Metanephros (tissue), 2 donors: ENCODE results near the gene BZW1. TPM values are rescaled to one million over a fixed set of nuclear protein-coding genes. Genes with fewer than 3 reads are reported as not detected.

ENCODE experiments used
- small RNA-seq: library from RNA; depleted of rRNA; stranded (forward); fragments of <200 nt; gene quantifications from one replicate; pipeline ENCODE3, GENCODE V24; 2014; ENCODE audit warnings: low replicate concordance
- total RNA-seq: library from RNA; depleted of rRNA; stranded (reverse); fragments of >200 nt; gene quantifications from one replicate; pipeline ENCODE4 v1.2.3, GENCODE V29; 2014

Gene BZW1
- 229 TPM for total RNA-seq

DNA sequence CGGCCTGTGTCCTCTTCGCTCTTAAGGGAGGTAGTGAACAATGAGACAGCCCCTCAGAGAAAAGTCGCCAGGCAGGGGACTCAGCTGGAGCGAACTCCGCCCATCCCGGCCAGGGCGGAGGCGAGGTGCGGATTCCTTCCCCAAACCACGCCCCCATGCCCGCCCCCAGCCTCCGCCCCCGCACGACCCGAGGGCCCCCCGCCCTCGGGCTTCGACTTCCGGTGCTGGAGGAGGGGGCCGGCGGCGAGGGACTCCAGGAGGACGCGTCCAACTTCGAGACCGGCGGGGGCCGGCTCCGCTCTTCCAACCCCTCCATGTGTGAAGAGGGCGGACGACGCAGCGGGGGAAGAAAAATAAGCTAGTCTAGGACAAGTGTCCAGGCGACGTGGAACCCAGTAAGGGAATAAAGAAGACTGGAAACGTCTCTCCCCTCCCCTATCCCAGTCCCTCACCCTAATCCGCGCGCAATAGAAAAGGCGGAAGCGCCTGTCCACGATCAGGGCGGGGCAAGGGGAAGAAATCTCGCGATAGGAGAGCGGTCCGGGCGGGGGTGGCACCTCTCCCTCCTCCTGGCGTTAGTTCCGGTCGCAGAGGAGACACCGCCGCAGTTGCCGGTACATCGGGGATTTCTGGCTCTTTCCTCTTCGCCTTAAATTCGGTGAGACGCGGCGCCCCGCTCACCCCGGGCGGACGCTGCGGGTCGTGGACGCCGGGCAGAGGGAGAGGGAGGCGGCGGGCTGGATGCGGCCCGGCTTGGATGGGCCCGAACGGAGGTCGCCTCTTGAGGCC is at the start of gene BZW1:
Gene BZW1, plus strand, starts transcription at position 578 of the 789 bp plus-strand sequence. CDS start 1,308 bp downstream, outside the sequence.

DNA sequence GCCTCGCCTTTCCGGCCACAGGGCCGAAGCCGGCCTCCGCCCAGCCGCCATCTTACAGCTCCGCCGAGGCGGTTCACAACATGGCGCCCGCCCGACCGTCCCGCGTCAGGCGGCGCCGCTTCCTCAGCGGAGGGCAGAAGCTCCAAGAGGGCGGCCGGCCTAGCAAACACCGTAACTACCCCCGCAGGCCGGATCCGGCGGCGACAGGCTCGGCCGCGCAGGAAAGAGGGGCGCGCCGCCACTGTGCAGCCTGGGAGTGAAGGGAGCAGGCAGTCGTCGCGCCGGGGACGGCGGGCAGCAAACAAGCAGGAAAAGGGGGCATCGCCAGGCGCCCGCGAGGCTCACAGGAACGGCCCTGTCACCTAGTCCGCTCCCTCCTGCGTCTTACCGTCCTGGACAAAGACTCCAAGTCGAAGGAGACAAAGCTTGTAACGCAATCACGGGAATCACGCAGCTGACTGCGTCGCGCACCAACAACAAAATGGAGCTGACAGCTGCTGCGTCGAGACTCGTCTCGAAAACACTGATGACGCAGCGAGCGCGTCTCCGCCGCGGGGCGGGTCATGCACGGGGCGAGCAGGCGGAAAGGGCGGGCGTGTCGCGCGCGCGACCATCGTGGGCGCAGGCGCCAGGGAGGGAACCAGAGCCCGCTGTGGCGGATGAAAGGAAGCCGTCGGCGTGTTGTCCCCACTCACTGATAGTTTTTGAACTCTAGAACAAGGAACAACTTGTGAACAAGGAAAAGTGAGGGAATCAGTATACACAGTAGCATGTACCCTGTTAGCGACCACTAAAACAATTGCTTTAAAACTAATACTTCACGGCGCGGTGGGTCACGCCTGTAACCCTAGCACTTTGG is 52.7 kb downstream of the BZW1 start, which contains the start of gene CLK1:
Gene CLK1, minus strand, starts transcription at position 483 of the 859 bp plus-strand sequence. CDS start 2,796 bp downstream, outside the sequence.

Small RNA genes lying within 50 kb of the gene (small RNA-seq; reads per million reads assigned to genes)
- gene RF00019 = not detected
- not detected for gene RNA5SP115
- not detected for gene RNU1-133P
- gene RNU6-31P = not detected

Other genes with a start within 250 kb of the BZW1 start
- 2.8 TPM for gene AOX1, start 225.9 kb upstream of the BZW1 start, total RNA-seq
- 209 TPM for gene CLK1, start 52.7 kb downstream of the BZW1 start, total RNA-seq
- gene PPIL3, start 77.2 kb downstream of the BZW1 start, total RNA-seq = 55.1 TPM
- gene NIF3L1, start 77.5 kb downstream of the BZW1 start, total RNA-seq = 30.4 TPM
- gene ORC2, start 151.8 kb downstream of the BZW1 start, total RNA-seq = 18.7 TPM